ENCODE results near the gene OPCML.

- TF ChIP-seq CTCF (IDR thresholded peaks at IDR 0.05; ENCODE audit: poor library complexity, severe bottlenecking) (no peak), EP300 (conservative IDR thresholded peaks at IDR 0.05; ENCODE audit: poor library complexity, severe bottlenecking) (no peak), EZH2 (IDR thresholded peaks at IDR 0.05; ENCODE audit: borderline replicate concordance, insufficient read depth, low read length, poor library complexity, severe bottlenecking) (no peak), RAD21 (conservative IDR thresholded peaks at IDR 0.05) (no peak), TAF1 (IDR thresholded peaks at IDR 0.05; ENCODE audit: low read depth) (no peak), POLR2AphosphoS5 (IDR thresholded peaks at IDR 0.05) (no peak), SMC3 (conservative IDR thresholded peaks at IDR 0.05; ENCODE audit: poor library complexity) (no peak), REST (IDR thresholded peaks at IDR 0.05; ENCODE audit: borderline replicate concordance) (no peak), MXI1 (conservative IDR thresholded peaks at IDR 0.05; ENCODE audit: poor library complexity, severe bottlenecking) (no peak)
Measured at GRCh38 chr11:132540581-132540980, 991.7 kb downstream of the OPCML start.
